Measurements from ENCODE around the gene RAD51B.
A peak's percentile ranks its signal among the peaks of the same experiment; 100 is the strongest.

RAD51B gene

GRCh38 chr14:68525516-68525915 is 705.9 kb downstream of the RAD51B start:
- Histone ChIP-seq H3K27ac (ENCODE audit: low read depth, low read length, severe bottlenecking) (no peak overlapping the region), H3K4me3 (ENCODE audit: extremely low read depth, insufficient read depth, low read length, poor library complexity, severe bottlenecking) (no peak overlapping the region), H3K9me3 (ENCODE audit: control insufficient read depth, low read length) (peaks cover 18% of the 10 kb centered on the region), H3K36me3 (ENCODE audit: control insufficient read depth, insufficient read depth, low read length) (no peaks in the 10 kb centered on the region), H3K4me1 (ENCODE audit: control insufficient read depth, insufficient read depth, low read length, poor library complexity, severe bottlenecking) (peaks cover 33% of the 10 kb centered on the region)
- WGBS, 2 experiments (ENCODE audit: insufficient coverage in 2 of 2): 96 to 100% methylated on average over 3 to 4 of the region's 4 CpGs

- H3K27ac ChIP-seq (ENCODE audit: low read depth, low read length, severe bottlenecking): no peak overlapping the region
Observed at GRCh38 chr14:68526512-68527091, 707.0 kb downstream of the RAD51B start.

GRCh38 chr14:68527329-68527851 is 707.8 kb downstream of the RAD51B start:
- H3K4me3 ChIP-seq (ENCODE audit: extremely low read depth, insufficient read depth, low read length, poor library complexity, severe bottlenecking): no peak overlapping the region
- H3K4me1 ChIP-seq (ENCODE audit: control insufficient read depth, insufficient read depth, low read length, poor library complexity, severe bottlenecking): peaks cover 17% of the 10 kb centered on the region
- peaks cover 22% of the 10 kb centered on the region for H3K9me3 ChIP-seq (ENCODE audit: control insufficient read depth, low read length)
- no peaks in the 10 kb centered on the region for H3K36me3 ChIP-seq (ENCODE audit: control insufficient read depth, insufficient read depth, low read length)
- WGBS, 2 experiments (ENCODE audit: insufficient coverage in 2 of 2): 100% methylated on average over 1 of the region's 1 CpG
- no peak overlapping the region for H3K27ac ChIP-seq (ENCODE audit: low read depth, low read length, severe bottlenecking)

More at GRCh38 chr14:68526512-68527091, 707.0 kb downstream of the RAD51B start:
- Histone ChIP-seq H3K36me3 (ENCODE audit: control insufficient read depth, insufficient read depth, low read length) (no peaks in the 10 kb centered on the region), H3K4me3 (ENCODE audit: extremely low read depth, insufficient read depth, low read length, poor library complexity, severe bottlenecking) (no peak overlapping the region), H3K4me1 (ENCODE audit: control insufficient read depth, insufficient read depth, low read length, poor library complexity, severe bottlenecking) (peaks cover 25% of the 10 kb centered on the region), H3K9me3 (ENCODE audit: control insufficient read depth, low read length) (peaks cover 18% of the 10 kb centered on the region)
- 83 to 87% methylated on average over 5 to 7 of the region's 8 CpGs for WGBS, 2 experiments (ENCODE audit: insufficient coverage in 2 of 2)

GRCh38 chr14:68528040-68528687 is 708.6 kb downstream of the RAD51B start:
- 92% methylated on average over 2 of the region's 2 CpGs; no CpG with 5 or more reads in 1 of the 2 experiments for WGBS, 2 experiments (ENCODE audit: insufficient coverage in 2 of 2)
- H3K27ac ChIP-seq (ENCODE audit: low read depth, low read length, severe bottlenecking): no peak overlapping the region
- H3K36me3 ChIP-seq (ENCODE audit: control insufficient read depth, insufficient read depth, low read length): no peaks in the 10 kb centered on the region
- H3K4me1 ChIP-seq (ENCODE audit: control insufficient read depth, insufficient read depth, low read length, poor library complexity, severe bottlenecking): peaks cover 10% of the 10 kb centered on the region
- no peak overlapping the region for H3K4me3 ChIP-seq (ENCODE audit: extremely low read depth, insufficient read depth, low read length, poor library complexity, severe bottlenecking)
- H3K9me3 ChIP-seq (ENCODE audit: control insufficient read depth, low read length): peaks cover 22% of the 10 kb centered on the region

GRCh38 chr14:68530443-68530842 is 710.9 kb downstream of the RAD51B start:
- H3K36me3 ChIP-seq (ENCODE audit: control insufficient read depth, insufficient read depth, low read length): no peaks in the 10 kb centered on the region
- peaks cover 14% of the 10 kb centered on the region for H3K9me3 ChIP-seq (ENCODE audit: control insufficient read depth, low read length)
- no peak overlapping the region for H3K4me3 ChIP-seq (ENCODE audit: extremely low read depth, insufficient read depth, low read length, poor library complexity, severe bottlenecking)
- no CpG with 5 or more reads among the region's 1 CpG for WGBS, 2 experiments (ENCODE audit: insufficient coverage in 2 of 2)
- H3K4me1 ChIP-seq (ENCODE audit: control insufficient read depth, insufficient read depth, low read length, poor library complexity, severe bottlenecking): peaks cover 4% of the 10 kb centered on the region
- no peak overlapping the region for H3K27ac ChIP-seq (ENCODE audit: low read depth, low read length, severe bottlenecking)

- no peaks in the 10 kb centered on the region for H3K36me3 ChIP-seq (ENCODE audit: control insufficient read depth, insufficient read depth, low read length)
- H3K4me1 ChIP-seq (ENCODE audit: control insufficient read depth, insufficient read depth, low read length, poor library complexity, severe bottlenecking): peaks cover 4% of the 10 kb centered on the region
- no peak overlapping the region for H3K27ac ChIP-seq (ENCODE audit: low read depth, low read length, severe bottlenecking)
- H3K9me3 ChIP-seq (ENCODE audit: control insufficient read depth, low read length): peaks cover 13% of the 10 kb centered on the region
- no peak overlapping the region for H3K4me3 ChIP-seq (ENCODE audit: extremely low read depth, insufficient read depth, low read length, poor library complexity, severe bottlenecking)
Observed at GRCh38 chr14:68532496-68532895, 712.9 kb downstream of the RAD51B start.

- 86 to 89% methylated on average over 1 to 3 of the region's 3 CpGs for WGBS, 2 experiments (ENCODE audit: insufficient coverage in 2 of 2)
- H3K4me3 ChIP-seq (ENCODE audit: extremely low read depth, insufficient read depth, low read length, poor library complexity, severe bottlenecking): no peak overlapping the region
- H3K9me3 ChIP-seq (ENCODE audit: control insufficient read depth, low read length): peaks cover 7% of the 10 kb centered on the region
- peaks cover 4% of the 10 kb centered on the region for H3K4me1 ChIP-seq (ENCODE audit: control insufficient read depth, insufficient read depth, low read length, poor library complexity, severe bottlenecking)
- H3K36me3 ChIP-seq (ENCODE audit: control insufficient read depth, insufficient read depth, low read length): no peaks in the 10 kb centered on the region
- H3K27ac ChIP-seq (ENCODE audit: low read depth, low read length, severe bottlenecking): no peak overlapping the region
Observed at GRCh38 chr14:68534276-68534675, 714.7 kb downstream of the RAD51B start.

- whole genome bisulfite sequencing, 2 experiments (ENCODE audit: insufficient coverage in 2 of 2): 87 to 100% methylated on average over 1 to 3 of the region's 5 CpGs
- Histone ChIP-seq H3K9me3 (ENCODE audit: control insufficient read depth, low read length) (peaks cover 4% of the 10 kb centered on the region), H3K4me3 (ENCODE audit: extremely low read depth, insufficient read depth, low read length, poor library complexity, severe bottlenecking) (no peak overlapping the region), H3K4me1 (ENCODE audit: control insufficient read depth, insufficient read depth, low read length, poor library complexity, severe bottlenecking) (peaks cover 4% of the 10 kb centered on the region), H3K27ac (ENCODE audit: low read depth, low read length, severe bottlenecking) (no peak overlapping the region), H3K36me3 (ENCODE audit: control insufficient read depth, insufficient read depth, low read length) (no peaks in the 10 kb centered on the region)
Observed at GRCh38 chr14:68535404-68536017, 715.9 kb downstream of the RAD51B start.

- no CpG with 5 or more reads among the region's 1 CpG for WGBS, 2 experiments (ENCODE audit: insufficient coverage in 2 of 2)
- Histone ChIP-seq H3K4me3 (ENCODE audit: extremely low read depth, insufficient read depth, low read length, poor library complexity, severe bottlenecking) (no peak overlapping the region), H3K36me3 (ENCODE audit: control insufficient read depth, insufficient read depth, low read length) (no peaks in the 10 kb centered on the region), H3K9me3 (ENCODE audit: control insufficient read depth, low read length) (peaks cover 4% of the 10 kb centered on the region), H3K27ac (ENCODE audit: low read depth, low read length, severe bottlenecking) (no peak overlapping the region), H3K4me1 (ENCODE audit: control insufficient read depth, insufficient read depth, low read length, poor library complexity, severe bottlenecking) (peaks cover 4% of the 10 kb centered on the region)
Observed at GRCh38 chr14:68536018-68536410, 716.4 kb downstream of the RAD51B start.

- whole genome bisulfite sequencing, 2 experiments (ENCODE audit: insufficient coverage in 2 of 2): 97 to 100% methylated on average over 1 to 2 of the region's 2 CpGs
- no peaks in the 10 kb centered on the region for H3K36me3 ChIP-seq (ENCODE audit: control insufficient read depth, insufficient read depth, low read length)
- H3K4me1 ChIP-seq (ENCODE audit: control insufficient read depth, insufficient read depth, low read length, poor library complexity, severe bottlenecking): peaks cover 4% of the 10 kb centered on the region
- H3K27ac ChIP-seq (ENCODE audit: low read depth, low read length, severe bottlenecking): peak overlapping the region; percentile 24
- no peak overlapping the region for H3K4me3 ChIP-seq (ENCODE audit: extremely low read depth, insufficient read depth, low read length, poor library complexity, severe bottlenecking)
- H3K9me3 ChIP-seq (ENCODE audit: control insufficient read depth, low read length): no peaks in the 10 kb centered on the region
Observed at GRCh38 chr14:68538639-68539038, 719.1 kb downstream of the RAD51B start.

Data from mesodermal cell (in vitro differentiated cells).